ENCODE data around the gene JTB.

Gene JTB

DNA sequence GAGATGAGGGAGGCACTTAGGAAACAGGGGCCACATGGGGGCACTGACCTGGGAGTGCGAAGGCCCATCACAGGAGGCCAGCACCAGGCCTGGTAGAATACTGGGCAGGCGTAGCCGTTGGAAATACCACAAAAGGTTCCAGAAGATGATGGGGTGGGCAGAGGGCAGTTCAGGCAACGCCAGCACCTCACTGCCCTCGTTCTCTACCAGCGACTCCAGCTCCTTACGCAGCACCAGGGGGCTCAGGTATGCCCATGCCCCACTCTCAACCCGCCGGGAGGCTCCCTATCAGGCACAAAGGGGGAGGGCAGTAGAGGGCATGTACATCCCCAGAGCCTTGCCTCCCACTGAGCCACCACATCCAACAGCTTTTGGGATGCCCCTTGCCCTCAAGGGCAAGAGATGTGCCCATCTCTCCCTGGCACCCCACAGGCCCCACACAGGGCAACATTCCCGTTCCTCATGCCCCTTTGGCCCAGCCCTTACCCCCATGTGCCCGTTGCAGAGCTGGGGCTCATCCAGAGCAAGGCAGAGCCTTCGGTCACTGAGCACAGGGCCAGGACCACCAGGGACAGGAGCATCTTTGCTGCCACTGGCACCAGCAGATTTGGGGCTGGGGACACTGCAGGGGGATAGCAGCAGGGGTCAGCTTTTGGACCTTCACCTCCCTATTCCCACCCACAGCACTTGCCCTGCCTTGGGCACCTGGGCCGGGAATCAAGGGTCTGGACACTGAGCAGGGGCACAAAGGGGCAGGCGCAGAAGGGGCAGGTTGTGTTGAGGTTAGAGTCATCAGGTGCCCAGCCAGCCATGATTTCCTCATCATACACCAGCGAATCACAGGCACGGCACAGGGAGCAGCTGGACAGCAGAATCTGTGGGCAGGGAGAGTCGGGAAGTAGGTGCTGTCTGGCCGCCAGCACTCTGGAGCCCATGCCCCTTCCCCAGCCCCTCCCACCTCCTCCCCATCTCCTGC is 45.0 kb downstream of the JTB start:
- no peak for DNase-seq (ENCODE audit: low spot score)

DNA sequence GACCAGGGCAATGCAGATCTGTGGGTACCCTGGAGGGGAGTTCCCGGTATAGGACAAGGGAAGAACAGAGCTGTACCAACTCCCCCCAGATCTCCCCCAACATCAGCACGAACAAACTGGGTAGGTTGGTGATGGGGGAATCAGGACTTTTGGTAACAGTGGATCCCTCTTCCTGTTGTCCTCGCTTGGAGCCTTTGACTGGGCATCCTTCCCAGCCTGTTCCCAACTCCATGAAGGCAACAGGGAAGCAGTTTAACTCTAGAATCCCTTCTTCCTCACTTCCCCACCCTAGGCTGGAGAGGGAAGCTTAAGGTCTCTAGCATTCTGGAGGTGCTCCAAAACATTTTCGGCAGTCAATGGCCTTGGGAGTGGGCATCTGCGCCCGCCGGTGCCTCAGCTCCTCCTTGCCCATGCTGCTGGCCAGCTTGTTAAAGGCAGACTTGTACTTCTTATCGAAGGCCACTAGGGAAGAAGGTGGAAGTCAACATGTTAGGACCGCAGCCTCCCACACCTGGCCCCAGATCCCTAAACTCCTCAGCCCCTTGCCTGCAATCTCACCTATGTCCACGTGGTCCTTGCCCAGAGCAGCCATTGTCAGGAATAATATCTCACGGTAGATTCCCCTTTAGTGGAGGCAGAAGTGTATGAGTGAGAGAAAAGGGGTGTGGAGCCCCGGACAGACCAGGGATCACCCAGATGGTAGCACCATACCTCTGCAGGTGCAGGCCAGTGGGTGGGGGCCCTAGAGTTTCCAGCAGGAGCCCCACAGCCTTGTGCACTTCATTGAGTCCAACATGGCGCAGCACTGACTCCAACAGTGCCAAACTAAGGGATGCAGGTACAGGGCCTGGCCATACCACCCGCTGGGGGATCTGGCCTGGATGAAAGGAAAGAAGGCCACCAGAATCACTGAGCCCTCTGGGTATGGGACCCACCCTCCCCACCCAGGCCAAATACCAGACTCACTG is 47.2 kb downstream of the JTB start:
- no peak for DNase-seq (ENCODE audit: low spot score)

- DNase-seq (ENCODE audit: low spot score) = no peak
These were observed 48.0 kb downstream of the JTB start for GRCh38 chr1:153929426-153929825.

DNA sequence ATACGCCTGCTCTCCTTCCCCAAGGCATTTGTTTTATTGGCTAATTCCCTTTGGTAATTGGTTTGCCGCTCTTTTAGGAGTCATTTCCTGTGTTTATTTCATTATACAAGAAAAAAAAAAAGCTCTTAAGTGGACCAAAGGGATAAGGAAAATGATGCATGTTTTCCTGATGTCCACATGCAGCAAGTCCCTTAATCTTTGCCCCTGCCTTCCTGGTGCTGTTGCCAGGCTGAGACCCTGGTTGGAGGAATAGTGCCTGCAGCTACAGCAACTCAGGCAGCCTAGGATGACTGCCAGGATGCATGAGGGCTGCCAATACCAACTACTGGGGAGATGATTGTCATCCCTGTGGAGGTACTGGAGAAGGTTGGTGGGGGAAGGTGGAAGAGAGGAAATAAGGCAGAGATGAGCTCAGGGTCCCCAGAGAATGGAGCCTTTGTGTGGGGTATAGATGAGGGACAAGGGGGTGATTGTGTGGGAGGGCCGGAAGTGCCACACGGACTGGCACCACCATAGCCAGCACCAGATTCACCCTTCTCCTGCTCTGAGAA is 48.6 kb downstream of the JTB start:
- DNase-seq (ENCODE audit: low spot score) = peak; percentile 23

- DNase-seq (ENCODE audit: low spot score) = no peak
These were observed 49.2 kb downstream of the JTB start for GRCh38 chr1:153928245-153928644.

- no peak for DNase-seq (ENCODE audit: low spot score)
These were observed 51.1 kb downstream of the JTB start for GRCh38 chr1:153926405-153926804.
